ENCODE data around the gene ARHGAP6. TPM values are rescaled to one million over a fixed set of nuclear protein-coding genes. Genes with fewer than 3 reads are reported as not detected.

Gene ARHGAP6
- total and polyA plus RNA-seq, 2 of the 4 experiments (the other 2 are of a cell fraction): 1.4 to 1.8 TPM

- H3K9me1 ChIP-seq (ENCODE audit: insufficient read depth, low read length): 0 out of 2 replicates have a peak, but pooled peaks cover 2% of the 10 kb centered on the region
- no peak overlapping the region for H2BK5ac ChIP-seq (ENCODE audit: low read depth, low read length, poor library complexity, severe bottlenecking)
- H3K4me2 ChIP-seq (ENCODE audit: low read depth, low read length): no peak overlapping the region
- ChIA-PET CTCF (interaction anchor here (0.6 kb wide), 1 partner anchor 78 kb away, joined by 3 read pairs; no protein-coding TSS in a partner anchor), POLR2A (ENCODE audit: unreplicated experiment) (no interaction called here)
- H3K14ac ChIP-seq (replicated peaks; ENCODE audit: low read depth, low read length): no peak overlapping the region
- H4K5ac ChIP-seq (ENCODE audit: low read depth, low read length): no peak overlapping the region
- H3K23ac ChIP-seq (ENCODE audit: low read depth, low read length): no peak overlapping the region
- TF ChIP-seq RAD21 (IDR thresholded peaks at IDR 0.05; ENCODE audit: low read length) (no peak), NFE2L2 (IDR thresholded peaks at IDR 0.05; ENCODE audit: low read depth, low read length) (no peak), MAZ (IDR thresholded peaks at IDR 0.05; ENCODE audit: borderline replicate concordance, low read depth, low read length) (no peak), POLR2A (IDR thresholded peaks at IDR 0.05; ENCODE audit: low read depth, low read length) (no peak), MAFK (IDR thresholded peaks at IDR 0.05; ENCODE audit: low read depth, low read length) (no peak), RFX5 (IDR thresholded peaks at IDR 0.05; ENCODE audit: low read depth, low read length) (no peak), CTCF (conservative IDR thresholded peaks at IDR 0.05; ENCODE audit: low read depth, low read length) (no peak), BHLHE40 (IDR thresholded peaks at IDR 0.05; ENCODE audit: low read depth, low read length) (no peak), MXI1 (IDR thresholded peaks at IDR 0.05; ENCODE audit: borderline replicate concordance, low read depth, low read length) (no peak), ELK1 (IDR thresholded peaks at IDR 0.05; ENCODE audit: borderline replicate concordance, low read depth, low read length) (no peak), RCOR1 (IDR thresholded peaks at IDR 0.05; ENCODE audit: insufficient replicate concordance, low read length) (no peak), SMC3 (IDR thresholded peaks at IDR 0.05; ENCODE audit: low read depth, low read length) (no peak), FOS (IDR thresholded peaks at IDR 0.05; ENCODE audit: low read depth, low read length) (no peak), CHD1 (IDR thresholded peaks at IDR 0.05; ENCODE audit: low read depth, low read length) (no peak)
- TF ChIP-seq, protein P1, sequence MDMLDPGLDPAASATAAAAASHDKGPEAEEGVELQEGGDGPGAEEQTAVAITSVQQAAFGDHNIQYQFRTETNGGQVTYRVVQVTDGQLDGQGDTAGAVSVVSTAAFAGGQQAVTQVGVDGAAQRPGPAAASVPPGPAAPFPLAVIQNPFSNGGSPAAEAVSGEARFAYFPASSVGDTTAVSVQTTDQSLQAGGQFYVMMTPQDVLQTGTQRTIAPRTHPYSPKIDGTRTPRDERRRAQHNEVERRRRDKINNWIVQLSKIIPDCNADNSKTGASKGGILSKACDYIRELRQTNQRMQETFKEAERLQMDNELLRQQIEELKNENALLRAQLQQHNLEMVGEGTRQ (IDR thresholded peaks at IDR 0.05; ENCODE audit: low read depth, low read length): no peak
- H4K20me1 ChIP-seq (ENCODE audit: insufficient read depth, low read length): no peaks in the 10 kb centered on the region
- no peak overlapping the region for H4K8ac ChIP-seq (ENCODE audit: low read depth in 2 of 2, low read length in 2 of 2)
- no peaks in the 10 kb centered on the region for H3K9me3 ChIP-seq (ENCODE audit: control insufficient read depth, insufficient read depth, low read length)
- no peak overlapping the region for H3K9ac ChIP-seq (ENCODE audit: low read depth, low read length)
- H2AK5ac ChIP-seq (ENCODE audit: low read depth, low read length): no peak overlapping the region
- H3K79me1 ChIP-seq (ENCODE audit: low read depth in 1 of 2, low read length in 2 of 2): no peaks in the 10 kb centered on the region
- DNase-seq (no peak), ATAC-seq (ENCODE audit: low read depth) (no peak)
- 50% methylated on average over 2 of the region's 2 CpGs; no CpG with 5 or more reads in 1 of the 2 experiments for WGBS, 2 experiments (ENCODE audit: extremely low coverage in 2 of 2, insufficient read length in 1 of 2)
- dilution Hi-C loops (cut with HindIII; ENCODE audit: low sequenced_read_pairs, unreplicated experiment) (no loop called here), in situ Hi-C loops (cut with MboI; ENCODE audit: low sequenced_read_pairs) (no loop called here), intact Hi-C loops (cut with micrococcal nuclease) (no loop called here)
- H3K18ac ChIP-seq (ENCODE audit: low read depth, low read length): no peak overlapping the region
- H2BK20ac ChIP-seq (ENCODE audit: low read depth, low read length): no peak overlapping the region
- peaks cover 7% of the 10 kb centered on the region for H3K4me1 ChIP-seq (ENCODE audit: control insufficient read depth, insufficient read depth, low read length)
- BruUV-seq (replicated peaks): no TSS peak
- no peak overlapping the region for H2BK15ac ChIP-seq (ENCODE audit: low read depth, low read length)
- H3K56ac ChIP-seq (ENCODE audit: extremely low read depth, insufficient read depth, low read length): no peak overlapping the region
- H2BK120ac ChIP-seq (ENCODE audit: low read depth, low read length): no peak overlapping the region
- H4K91ac ChIP-seq (ENCODE audit: insufficient read depth, low read depth, low read length): no peak overlapping the region
- H3K4ac ChIP-seq (ENCODE audit: low read depth, low read length): no peak overlapping the region
- H3K4me3 ChIP-seq (ENCODE audit: insufficient read depth, low read depth, low read length): no peak overlapping the region
- H2AFZ ChIP-seq (replicated peaks; ENCODE audit: low read length, poor library complexity): no peak overlapping the region
- no peak overlapping the region for H2AK9ac ChIP-seq (replicated peaks; ENCODE audit: low read depth, low read length, poor library complexity)
- H3K36me3 ChIP-seq (ENCODE audit: control insufficient read depth, insufficient read depth, low read length): no peaks in the 10 kb centered on the region
- H3K27me3 ChIP-seq (ENCODE audit: control insufficient read depth, insufficient read depth, low read length): no peaks in the 10 kb centered on the region
- H3K27ac ChIP-seq (ENCODE audit: insufficient read depth, low read length): no peak overlapping the region
Observed at GRCh38 chrX:11449613-11450012, 216.1 kb downstream of the ARHGAP6 start.
